HCT116 (cell line): ENCODE results near the gene ACBD6.

ENCODE experiments used
- CEBPB ChIP-seq: IDR thresholded peaks from 2 replicates; pipeline ENCODE4 v1.6.1; 2012; ENCODE audit warnings: low read depth
- CTCF ChIP-seq, 3 experiments: fragments of 200-600 bp in 1 of 3; sonication (generic) in 1 of 3; IDR thresholded peaks in 2 of 3; conservative IDR thresholded peaks in 1 of 3; 2 replicates each; pipeline ENCODE4 v1.5.1; 2012 to 2017; ENCODE audit warnings: low read depth in 2 of 3, low read length in 2 of 3, antibody characterized with exemption in 1 of 3, borderline replicate concordance in 1 of 3, control low read depth in 1 of 3, mild to moderate bottlenecking in 1 of 3, mixed read lengths in 1 of 3, mixed run types in 1 of 3, moderate library complexity in 1 of 3; ENCODE audit not compliant: insufficient read depth in 1 of 3
- EZH2phosphoT487 ChIP-seq: fragments of 200-600 bp; IDR thresholded peaks from 2 replicates; pipeline ENCODE4 v1.6.1; 2018; ENCODE audit warnings: antibody characterized with exemption, borderline replicate concordance
- JUND ChIP-seq: IDR thresholded peaks from 2 replicates; pipeline ENCODE4 v1.6.1; 2012
- POLR2A ChIP-seq: IDR thresholded peaks from 2 replicates; pipeline ENCODE4 v1.7.0; 2011; ENCODE audit warnings: borderline replicate concordance; ENCODE audit not compliant: insufficient read depth, insufficient read length; ENCODE audit errors: extremely low read depth
- RAD21 ChIP-seq: IDR thresholded peaks from 2 replicates; pipeline ENCODE4 v1.6.1; 2012; ENCODE audit warnings: low read depth, mild to moderate bottlenecking
- REST ChIP-seq: IDR thresholded peaks from 2 replicates; pipeline ENCODE4 v1.6.1; 2012; ENCODE audit warnings: low read depth
- SP1 ChIP-seq: IDR thresholded peaks from 2 replicates; pipeline ENCODE4 v1.6.1; 2012; ENCODE audit warnings: low read depth
- YY1 ChIP-seq: IDR thresholded peaks from 2 replicates; pipeline ENCODE4 v1.6.1; 2011; ENCODE audit warnings: low read length, low read depth, moderate library complexity, mild to moderate bottlenecking; ENCODE audit not compliant: insufficient replicate concordance; ENCODE audit errors: extremely low read depth

- TF ChIP-seq POLR2A: no peak
- TF ChIP-seq CTCF (IDR thresholded peaks at IDR 0.05 in 2 of 3, conservative IDR thresholded peaks at IDR 0.05 in 1 of 3; ENCODE audit: borderline replicate concordance in 1 of 3, insufficient read depth in 1 of 3, low read depth in 2 of 3, low read length in 2 of 3): no peak
- no peak for TF ChIP-seq CEBPB
- TF ChIP-seq SP1: no peak
- TF ChIP-seq YY1: no peak
- TF ChIP-seq EZH2phosphoT487: no peak
- no peak for TF ChIP-seq JUND
- TF ChIP-seq RAD21: no peak
- TF ChIP-seq REST: no peak
Measured at GRCh38 chr1:180248176-180248575, 254.2 kb downstream of the ACBD6 start.
